Testis (tissue), 3 donors: Measurements from ENCODE around the gene WRAP73. TPM values are rescaled to one million over a fixed set of nuclear protein-coding genes. Genes with fewer than 3 reads are reported as not detected.

Source experiments
- DNase-seq: peaks from one replicate; pipeline ENCODE4 v3.0.0-alpha.2; 2019
- H3K27ac ChIP-seq, 2 donors: fragments of 200-600 bp; sonication (generic); one replicate each; pipeline ENCODE4 v1.5.1; 2019
- H3K27me3 ChIP-seq: fragments of 200-600 bp; sonication (generic); one replicate; pipeline ENCODE4 v1.5.1; 2019
- H3K36me3 ChIP-seq: fragments of 200-600 bp; sonication (generic); one replicate; pipeline ENCODE4 v1.5.1; 2017; ENCODE audit warnings: low read depth; ENCODE audit errors: missing control alignments
- H3K4me1 ChIP-seq: fragments of 200-600 bp; sonication (generic); one replicate; pipeline ENCODE4 v1.5.1; 2019
- H3K4me3 ChIP-seq, 2 donors: fragments of 200-600 bp; sonication (generic); one replicate each; pipeline ENCODE4 v1.5.1; 2017 to 2019
- H3K9me3 ChIP-seq: fragments of 200-600 bp; sonication (generic); one replicate; pipeline ENCODE4 v1.5.1; 2017
- CTCF ChIP-seq, 3 experiments: fragments of 450-650 bp in 2 of 3; fragments of 200-600 bp in 1 of 3; sonication (generic) in 1 of 3; IDR thresholded peaks; one replicate each; pipeline ENCODE4 v1.5.1; 2016 to 2019; ENCODE audit warnings: antibody characterized with exemption in 3 of 3, mild to moderate bottlenecking in 2 of 3, moderate library complexity in 1 of 3
- POLR2A ChIP-seq: fragments of 450-650 bp; IDR thresholded peaks from one replicate; pipeline ENCODE4 v1.6.1; 2017; ENCODE audit warnings: antibody characterized with exemption, mild to moderate bottlenecking, moderate library complexity
- WGBS, 2 donors: methylation state at CpG; one replicate each; pipeline ENCODE4 v1.1.5; 2018; 5-methylcytosine and 5-hydroxymethylcytosine counted together
- intact Hi-C: fragments of 100-400 bp; cut with DNase I; formaldehyde crosslinking; loops from one replicate; pipeline ENCODE4 v1.15.1; 2023; ENCODE audit warnings: low total_unique reads
- polyA plus RNA-seq: library from polyadenylated mRNA; stranded (reverse); fragments of 350-450 nt; fragmentation: Illumina TruSeq; extraction: RNeasy Lipid Tissue Mini Kit (QIAGEN cat#74804); gene quantifications from one replicate; pipeline ENCODE4 v1.2.3, GENCODE V29; 2014; ENCODE audit warnings: low read depth, low replicate concordance; ENCODE audit not compliant: insufficient read depth
- total RNA-seq, 2 donors: library from RNA; depleted of rRNA; stranded (reverse); fragments of >200 nt; gene quantifications; one replicate each; pipeline ENCODE4 v1.2.3, GENCODE V29; 2016

The WRAP73 gene
- total and polyA plus RNA-seq, 3 donors from 2014 or later, result 26.1 to 34.2 (median 32.5) TPM

GRCh38 chr1:3598522-3599285, 51.2 kb downstream of the WRAP73 start:
- Histone ChIP-seq H3K4me3 (no peak overlapping the region), H3K27me3 (no peaks in the 10 kb centered on the region), H3K27ac (no peak overlapping the region), H3K9me3 (no peaks in the 10 kb centered on the region), H3K4me1 (peaks cover 14% of the 10 kb centered on the region), H3K36me3 (no peaks in the 10 kb centered on the region)
- intact Hi-C loops, result no loop called here
- no peak for DNase-seq
- TF ChIP-seq CTCF (IDR thresholded peaks at IDR 0.05) (no peak), POLR2A (no peak)
- WGBS, 2 donors, result 66 to 74% methylated on average over 10 to 30 of the region's 30 CpGs

GRCh38 chr1:3598051-3598491, 51.8 kb downstream of the WRAP73 start:
- H3K27me3 ChIP-seq, result no peaks in the 10 kb centered on the region
- peak; percentile 51 for DNase-seq
- peaks cover 14% of the 10 kb centered on the region for H3K4me1 ChIP-seq
- 34 to 49% methylated on average over 10 to 26 of the region's 26 CpGs for WGBS, 2 donors
- no peak overlapping the region for H3K27ac ChIP-seq
- no peaks in the 10 kb centered on the region for H3K9me3 ChIP-seq
- H3K4me3 ChIP-seq, result no peak overlapping the region
- TF ChIP-seq CTCF (IDR thresholded peaks at IDR 0.05) (no peak), POLR2A (no peak)
- H3K36me3 ChIP-seq, result no peaks in the 10 kb centered on the region
- intact Hi-C loops, result no loop called here

DNA sequence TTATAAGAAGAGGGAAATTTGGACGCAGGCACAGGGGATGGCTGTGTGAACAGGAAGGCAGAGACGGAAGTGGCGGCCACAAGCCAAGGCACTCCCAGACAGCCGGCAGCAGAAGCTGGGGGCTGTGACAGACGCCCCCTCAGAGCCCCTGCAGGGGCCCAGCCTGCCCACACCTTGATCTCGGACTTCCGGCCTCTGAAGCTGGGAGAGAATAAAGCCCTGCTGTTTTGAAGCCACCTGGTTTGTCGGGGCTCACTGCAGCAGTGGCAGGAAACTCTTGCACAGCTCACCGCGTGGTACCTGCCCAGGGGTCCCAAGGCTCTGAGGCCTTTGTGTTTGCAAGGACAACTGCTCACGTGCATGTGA, 52.3 kb downstream of the WRAP73 start:
- no peak for DNase-seq
- H3K36me3 ChIP-seq, result no peaks in the 10 kb centered on the region
- no peak overlapping the region for H3K27ac ChIP-seq
- no peaks in the 10 kb centered on the region for H3K9me3 ChIP-seq
- H3K27me3 ChIP-seq, result no peaks in the 10 kb centered on the region
- H3K4me1 ChIP-seq, result peaks cover 14% of the 10 kb centered on the region
- H3K4me3 ChIP-seq, result no peak overlapping the region
- WGBS, 2 donors, result 79 to 81% methylated on average over 11 of the region's 11 CpGs
- no peak for TF ChIP-seq POLR2A
- TF ChIP-seq CTCF (IDR thresholded peaks at IDR 0.05), result no peak
- intact Hi-C loops, result no loop called here

- DNase-seq, result no peak
- H3K27me3 ChIP-seq, result no peaks in the 10 kb centered on the region
- H3K36me3 ChIP-seq, result no peaks in the 10 kb centered on the region
- intact Hi-C loops, result no loop called here
- H3K4me1 ChIP-seq, result peaks cover 14% of the 10 kb centered on the region
- no peak for TF ChIP-seq POLR2A
- no peak for TF ChIP-seq CTCF (IDR thresholded peaks at IDR 0.05)
- H3K4me3 ChIP-seq, result no peak overlapping the region
- no peaks in the 10 kb centered on the region for H3K9me3 ChIP-seq
- no peak overlapping the region for H3K27ac ChIP-seq
- 87% methylated on average over 25 to 27 of the region's 29 CpGs for WGBS, 2 donors
Measured at GRCh38 chr1:3596663-3597598, 53.0 kb downstream of the WRAP73 start.
